CD14-positive monocyte (primary cell): ENCODE results near the gene SH3BP5. TPM values are rescaled to one million over a fixed set of nuclear protein-coding genes. Genes with fewer than 3 reads are reported as not detected.
A peak's percentile ranks its signal among the peaks of the same experiment; 100 is the strongest.

Experiments used
- DNase-seq, 3 donors: peaks; one replicate each; pipeline ENCODE4 v3.0.0-alpha.2; 2011 to 2022
- H2AFZ ChIP-seq: 2 replicates; pipeline ENCODE4 v1.6.0; 2012; ENCODE audit warnings: mild to moderate bottlenecking, low read depth, low read length, inconsistent platforms; ENCODE audit not compliant: insufficient read depth, poor library complexity, severe bottlenecking
- H3K27ac ChIP-seq, 2 donors: 1 replicate in 1 of 2; 2 replicates in 1 of 2; pipeline ENCODE4 v1.5.1; 2012 to 2013; ENCODE audit warnings: low read length in 2 of 2, control low read depth in 1 of 2, inconsistent platforms in 1 of 2, low read depth in 1 of 2, mild to moderate bottlenecking in 1 of 2
- H3K27me3 ChIP-seq, 2 donors: one replicate each; pipeline versions ENCODE4 v1.6.0 to v1.6.1; 2011 to 2013; ENCODE audit warnings: low read length in 2 of 2; ENCODE audit not compliant: control insufficient read depth in 2 of 2, insufficient read depth in 2 of 2
- H3K36me3 ChIP-seq, 2 donors: replicated peaks in 1 of 2; 1 replicate in 1 of 2; 2 replicates in 1 of 2; pipeline versions ENCODE4 v1.5.1 to v1.6.1; 2012 to 2013; ENCODE audit warnings: low read length in 2 of 2, control low read depth in 1 of 2, inconsistent platforms in 1 of 2, mild to moderate bottlenecking in 1 of 2; ENCODE audit not compliant: insufficient read depth in 2 of 2, control insufficient read depth in 1 of 2
- H3K4me1 ChIP-seq, 2 donors: 1 replicate in 1 of 2; 2 replicates in 1 of 2; pipeline versions ENCODE4 v1.5.1 to v1.6.1; 2012 to 2013; ENCODE audit warnings: low read length in 2 of 2, control low read depth in 1 of 2, inconsistent platforms in 1 of 2, mild to moderate bottlenecking in 1 of 2, moderate library complexity in 1 of 2; ENCODE audit not compliant: insufficient read depth in 2 of 2, control insufficient read depth in 1 of 2
- H3K4me2 ChIP-seq: replicated peaks from 2 replicates; pipeline ENCODE3; 2012; ENCODE audit warnings: low read length, moderate library complexity, mild to moderate bottlenecking; ENCODE audit not compliant: poor library complexity, severe bottlenecking; ENCODE audit errors: extremely low read depth
- H3K4me3 ChIP-seq, 3 experiments: fragments of 200-600 bp in 1 of 3; sonication (generic) in 1 of 3; replicated peaks in 1 of 3; 1 replicate in 2 of 3; 2 replicates in 1 of 3; pipeline ENCODE4 v1.5.1; 2011 to 2013; ENCODE audit warnings: low read length in 3 of 3, mild to moderate bottlenecking in 3 of 3, control low read depth in 2 of 3, low read depth in 2 of 3, inconsistent platforms in 1 of 3, moderate library complexity in 1 of 3
- H3K79me2 ChIP-seq: 2 replicates; pipeline ENCODE4 v1.6.0; 2012; ENCODE audit warnings: mild to moderate bottlenecking, control low read depth, inconsistent platforms, low read length, moderate library complexity; ENCODE audit not compliant: insufficient read depth
- H3K9ac ChIP-seq: 2 replicates; pipeline ENCODE4 v1.6.0; 2017; ENCODE audit warnings: low read length, mild to moderate bottlenecking; ENCODE audit not compliant: insufficient read depth, poor library complexity, severe bottlenecking
- H3K9me3 ChIP-seq, 2 donors: replicated peaks in 1 of 2; 1 replicate in 1 of 2; 2 replicates in 1 of 2; pipeline versions ENCODE4 v1.5.1 to v1.6.1; 2012 to 2013; ENCODE audit warnings: low read length in 2 of 2, control low read depth in 1 of 2; ENCODE audit not compliant: control insufficient read depth in 1 of 2, insufficient read depth in 1 of 2
- H4K20me1 ChIP-seq: 2 replicates; pipeline ENCODE4 v1.6.0; 2012; ENCODE audit warnings: mild to moderate bottlenecking, low read length, control low read depth, moderate library complexity; ENCODE audit not compliant: insufficient read depth
- H3K27ac Mint-ChIP-seq, 7 donors: one replicate each; pipeline ENCODE4 v1.8.0; 2020; ENCODE audit warnings: mild to moderate bottlenecking in 7 of 7, mixed read lengths in 7 of 7, moderate library complexity in 6 of 7, inconsistent platforms in 2 of 7
- H3K27me3 Mint-ChIP-seq, 3 donors: one replicate each; pipeline ENCODE4 v1.8.0; 2021 to 2022; ENCODE audit warnings: low read depth in 3 of 3, mild to moderate bottlenecking in 3 of 3, mixed read lengths in 3 of 3, moderate library complexity in 3 of 3, inconsistent platforms in 1 of 3
- H3K36me3 Mint-ChIP-seq, 2 donors: one replicate each; pipeline ENCODE4 v1.8.0; 2020; ENCODE audit warnings: mixed read lengths in 2 of 2, inconsistent platforms in 1 of 2, mild to moderate bottlenecking in 1 of 2
- H3K4me1 Mint-ChIP-seq: one replicate; pipeline ENCODE4 v1.8.0; 2020; ENCODE audit warnings: mild to moderate bottlenecking, mixed read lengths
- H3K4me3 Mint-ChIP-seq, 2 donors: one replicate each; pipeline ENCODE4 v1.8.0; 2020; ENCODE audit warnings: mild to moderate bottlenecking in 2 of 2, mixed read lengths in 2 of 2, moderate library complexity in 1 of 2
- H3K9me3 Mint-ChIP-seq, 7 donors: one replicate each; pipeline ENCODE4 v1.8.0; 2020 to 2022; ENCODE audit warnings: mixed read lengths in 7 of 7, mild to moderate bottlenecking in 6 of 7, moderate library complexity in 6 of 7, inconsistent platforms in 2 of 7
- CTCF ChIP-seq: fragments of 200-600 bp; IDR thresholded peaks from one replicate; pipeline ENCODE4 v1.8.0; 2022; ENCODE audit warnings: antibody characterized with exemption, mild to moderate bottlenecking
- WGBS: methylation state at CpG from one replicate; pipeline ENCODE4 v1.1.5; 2013; ENCODE audit warnings: missing lambda C conversion rate; ENCODE audit not compliant: insufficient coverage; 5-methylcytosine and 5-hydroxymethylcytosine counted together
- intact Hi-C, 2 donors: fragments of 100-400 bp; cut with micrococcal nuclease; formaldehyde crosslinking; loops; one replicate each; pipeline versions ENCODE4 v1.15.0 to v1.15.1; 2023
- polyA plus RNA-seq, 3 donors: library from polyadenylated mRNA; depleted of rRNA in 1 of 3; unstranded in 2 of 3; stranded (reverse) in 1 of 3; fragments of 300-500 nt in 2 of 3; fragments of >200 nt in 1 of 3; fragmentation: Illumina TruSeq in 2 of 3; gene quantifications; 1 replicate in 2 of 3; 2 replicates in 1 of 3; pipeline ENCODE4 v1.2.3, GENCODE V29; 2012 to 2021

SH3BP5 gene
- polyA plus RNA-seq, 3 donors: 10.7 to 29.6 (median 22.8) TPM

- intact Hi-C loops: no loop called here
- H3K4me3 Mint-ChIP-seq: peak overlapping the region in 1 of 2 donors; percentile 12
- Histone ChIP-seq H3K4me2 (peak overlapping the region; percentile 33), H3K36me3 (no peaks in the 10 kb centered on the region), H3K4me3 (peak overlapping the region in 1 of 3 experiments; percentile 3), H3K27ac (peak overlapping the region in 1 of 2 donors; percentile 57), H3K9me3 (peaks cover 0 to 8% of the 10 kb centered on the region in 2 donors), H3K27me3 (no peaks in the 10 kb centered on the region), H4K20me1 (no peaks in the 10 kb centered on the region), H3K9ac (no peak overlapping the region), H3K79me2 (no peaks in the 10 kb centered on the region), H2AFZ (no peak overlapping the region), H3K4me1 (peaks cover 71 to 76% of the 10 kb centered on the region in 2 donors)
- TF ChIP-seq CTCF: no peak
- peaks cover 0 to 4% (median 1%) of the 10 kb centered on the region in 3 donors for H3K27me3 Mint-ChIP-seq
- peaks cover 2 to 12% (median 5%) of the 10 kb centered on the region in 7 donors for H3K9me3 Mint-ChIP-seq
- H3K36me3 Mint-ChIP-seq: no peaks in the 10 kb centered on the region
- DNase-seq: no peak
- peaks cover 61% of the 10 kb centered on the region for H3K4me1 Mint-ChIP-seq
- peak overlapping the region in 6 of 7 donors; percentile 66 to 95 (median 86) for H3K27ac Mint-ChIP-seq
- 13% methylated on average over 1 of the region's 1 CpG for WGBS
These were observed 15.9 kb upstream of the SH3BP5 start for GRCh38 chr3:15348246-15348645.

- peaks cover 2 to 13% (median 5%) of the 10 kb centered on the region in 7 donors for H3K9me3 Mint-ChIP-seq
- H3K4me3 ChIP-seq: peak overlapping the region in 1 of 3 experiments; percentile 3
- H2AFZ ChIP-seq: no peak overlapping the region
These were observed 15.3 kb upstream of the SH3BP5 start for GRCh38 chr3:15347737-15348110.

More at GRCh38 chr3:15347737-15348110, 15.3 kb upstream of the SH3BP5 start:
- Histone ChIP-seq H4K20me1 (no peaks in the 10 kb centered on the region), H3K36me3 (no peaks in the 10 kb centered on the region), H3K27ac (peak overlapping the region in 1 of 2 donors; percentile 57), H3K9me3 (peaks cover 0 to 8% of the 10 kb centered on the region in 2 donors), H3K9ac (no peak overlapping the region), H3K79me2 (no peaks in the 10 kb centered on the region), H3K4me1 (peaks cover 76 to 80% of the 10 kb centered on the region in 2 donors), H3K27me3 (no peaks in the 10 kb centered on the region), H3K4me2 (peak overlapping the region; percentile 33)
- Mint-ChIP-seq H3K27me3 (peaks cover 0 to 4% (median 1%) of the 10 kb centered on the region in 3 donors), H3K36me3 (no peaks in the 10 kb centered on the region), H3K4me1 (peaks cover 66% of the 10 kb centered on the region), H3K27ac (peak overlapping the region; percentile 38 to 95 (median 80)), H3K4me3 (peak overlapping the region in 1 of 2 donors; percentile 62)
- WGBS: 14% methylated on average over 1 of the region's 3 CpGs
- DNase-seq: peak in 2 of 3 donors; percentile 21 to 26
- no peak for TF ChIP-seq CTCF
- intact Hi-C loops: no loop called here
